HG02840 (cell line): Measurements from ENCODE around the gene SGK1.

Experiments used
- ATAC-seq: cut with Tn5 transposase; IDR thresholded peaks from one replicate; pipeline ENCODE4 v1.9.1; 2021; ENCODE audit warnings: mild to moderate bottlenecking, moderate library complexity, moderate number of reproducible peaks; ENCODE audit not compliant: unreplicated experiment, low FRiP score

The SGK1 gene

DNA sequence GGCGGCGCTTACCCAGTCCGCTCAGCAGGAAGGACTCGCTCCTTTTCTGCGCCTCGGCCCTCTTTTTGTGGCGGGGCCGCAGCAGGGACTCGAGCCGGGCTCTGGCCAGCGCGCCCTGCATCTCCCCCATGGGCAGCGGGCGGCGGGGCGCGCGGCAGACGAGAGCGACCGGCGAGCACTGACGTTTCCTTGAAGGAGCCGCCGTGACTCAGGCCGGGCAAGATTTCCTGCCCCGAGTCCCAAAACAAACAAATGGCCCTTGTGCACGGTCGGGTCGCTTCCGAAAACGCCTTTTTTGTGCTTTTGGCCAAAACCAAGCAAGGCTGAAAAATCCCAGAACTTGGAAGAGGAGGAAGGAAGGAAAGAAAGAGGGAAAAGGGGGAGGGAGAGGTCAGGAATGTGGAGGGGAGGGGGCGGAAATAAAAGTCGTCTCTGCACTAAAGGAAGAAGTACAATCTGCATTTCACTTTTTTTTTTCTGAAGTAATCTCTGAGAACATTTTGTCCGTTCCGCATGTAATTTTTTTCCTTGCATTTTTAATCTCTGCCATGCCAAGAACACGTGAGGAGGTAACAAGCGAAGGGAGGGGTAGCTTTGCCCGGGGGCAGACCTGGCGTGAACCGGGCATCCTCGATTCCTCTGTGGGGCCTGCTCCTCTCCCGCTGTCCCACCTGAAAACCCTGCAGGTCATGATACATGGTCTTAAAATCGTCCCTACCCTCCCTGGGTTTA lies 142.2 kb downstream of the SGK1 start:
- ATAC-seq: peak; percentile 17

DNA sequence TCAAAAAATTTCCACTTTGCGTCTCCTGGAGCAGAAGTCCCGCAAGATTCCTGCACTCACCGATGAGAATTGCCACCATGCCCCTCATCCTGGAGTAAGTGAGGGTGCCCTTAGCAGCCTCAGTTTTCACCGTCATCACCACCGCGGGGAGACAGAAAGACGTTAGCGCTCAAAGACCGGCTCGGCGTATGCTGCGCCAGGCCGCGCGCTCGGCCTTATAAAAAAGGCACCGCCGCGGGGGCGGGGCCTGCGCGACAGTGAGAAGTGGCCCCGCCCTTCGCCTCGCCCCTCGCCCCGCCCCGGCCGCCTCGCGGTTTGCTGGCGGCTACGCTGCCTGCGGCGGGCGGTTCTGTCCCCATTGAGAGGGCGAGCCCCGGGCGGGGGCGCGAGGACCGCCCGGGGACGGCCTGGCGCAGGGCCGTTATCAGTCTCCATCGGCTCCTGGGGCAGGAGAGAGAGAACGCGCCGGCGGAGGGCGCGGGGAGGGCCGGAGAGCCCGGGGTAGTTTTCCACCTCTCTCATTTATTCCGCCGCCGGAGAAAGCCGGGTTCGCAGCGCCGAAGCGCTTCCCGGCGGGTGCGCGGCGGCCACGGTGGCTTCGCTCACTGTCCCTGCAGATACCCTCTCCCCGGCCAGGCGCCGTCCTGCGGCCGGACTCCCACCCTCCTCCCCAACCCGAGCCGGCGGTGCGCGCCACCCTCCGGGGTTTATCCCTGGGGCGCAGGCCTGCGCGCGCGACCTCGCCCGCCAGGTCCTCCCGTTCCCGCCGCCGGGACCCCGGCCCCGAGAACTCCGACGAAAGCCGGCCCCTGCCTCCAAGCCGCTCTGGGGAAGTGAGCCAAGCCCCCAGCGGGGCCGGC lies 143.0 kb downstream of the SGK1 start:
- peak; percentile 85 for ATAC-seq

DNA sequence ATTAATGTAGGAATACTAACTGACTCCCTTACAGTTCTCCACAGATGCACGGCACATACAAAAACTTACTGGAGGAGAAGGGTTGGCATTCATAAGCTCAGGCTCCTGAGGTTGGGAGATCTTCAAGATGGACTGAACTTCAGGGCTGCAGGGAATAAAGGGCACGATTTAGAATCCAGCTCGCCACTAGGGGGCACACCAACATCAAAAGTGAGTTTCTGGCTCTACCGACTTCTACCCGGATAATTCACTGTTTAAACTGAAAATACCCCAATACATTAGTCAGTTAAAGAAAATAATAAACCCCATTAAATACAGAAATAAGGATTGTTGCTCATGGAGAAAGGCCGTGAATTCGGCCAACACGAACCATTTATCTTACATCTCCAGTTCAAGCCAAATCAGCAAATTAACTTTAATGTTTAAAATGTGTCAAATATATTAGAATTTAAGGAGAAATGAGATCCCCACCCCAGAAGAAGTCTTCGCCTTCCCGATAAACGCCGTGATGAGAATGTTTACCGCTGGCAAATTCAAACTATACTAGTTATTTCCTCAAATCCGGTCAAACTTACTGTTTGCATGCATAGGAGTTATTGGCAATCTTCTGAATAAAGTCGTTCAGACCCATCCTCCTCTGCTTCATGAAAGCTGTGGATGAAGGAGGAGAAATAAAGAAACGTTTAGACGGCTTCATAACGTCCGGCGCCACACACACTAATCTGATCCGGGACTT lies 143.8 kb downstream of the SGK1 start:
- ATAC-seq: no peak

DNA sequence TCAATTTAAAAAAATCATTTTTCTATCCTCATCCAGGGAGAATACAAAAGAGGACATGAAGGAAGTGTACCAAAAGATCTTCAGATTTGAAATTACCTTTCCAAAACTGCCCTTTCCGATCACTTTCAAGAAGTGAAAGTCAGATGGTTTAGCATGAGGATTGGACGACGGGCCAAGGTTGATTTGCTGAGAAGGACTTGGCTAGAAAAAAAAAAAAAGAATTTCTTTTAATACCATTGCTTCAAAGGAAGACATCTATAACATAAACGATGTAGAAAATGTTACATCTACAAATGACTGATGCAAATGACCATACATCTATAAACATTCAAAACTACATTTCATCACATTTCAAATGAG lies 144.6 kb downstream of the SGK1 start:
- no peak for ATAC-seq

DNA sequence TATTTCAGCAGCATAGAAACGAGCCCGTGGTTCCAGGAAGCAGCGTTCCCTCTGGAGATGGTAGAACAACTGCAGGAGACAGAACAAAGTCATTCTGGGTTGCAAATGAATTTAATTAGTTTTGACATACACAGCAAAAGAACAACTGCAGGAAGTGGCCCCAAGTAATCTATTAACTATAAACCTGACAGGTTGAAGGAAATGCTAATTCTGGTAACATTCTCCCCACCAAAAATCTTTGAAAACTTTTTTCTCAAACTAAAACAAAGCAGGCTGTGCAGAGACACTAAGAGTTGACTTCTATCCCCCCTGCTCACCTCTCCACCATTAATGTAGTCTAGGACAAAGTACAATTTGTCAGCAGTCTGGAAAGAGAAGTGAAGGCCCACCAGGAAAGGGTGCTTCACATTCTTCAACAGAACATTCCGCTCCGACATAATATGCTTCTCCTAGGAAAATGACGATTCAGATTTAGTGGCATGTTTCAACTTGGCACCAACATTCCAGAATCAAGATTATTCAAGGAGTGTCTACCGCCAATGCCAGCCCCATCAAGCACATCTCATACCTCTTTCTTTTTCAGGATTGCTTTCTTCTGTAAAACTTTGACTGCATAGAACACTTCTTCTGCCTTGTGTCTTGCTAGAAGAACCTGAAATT lies 145.1 kb downstream of the SGK1 start:
- no peak for ATAC-seq

DNA sequence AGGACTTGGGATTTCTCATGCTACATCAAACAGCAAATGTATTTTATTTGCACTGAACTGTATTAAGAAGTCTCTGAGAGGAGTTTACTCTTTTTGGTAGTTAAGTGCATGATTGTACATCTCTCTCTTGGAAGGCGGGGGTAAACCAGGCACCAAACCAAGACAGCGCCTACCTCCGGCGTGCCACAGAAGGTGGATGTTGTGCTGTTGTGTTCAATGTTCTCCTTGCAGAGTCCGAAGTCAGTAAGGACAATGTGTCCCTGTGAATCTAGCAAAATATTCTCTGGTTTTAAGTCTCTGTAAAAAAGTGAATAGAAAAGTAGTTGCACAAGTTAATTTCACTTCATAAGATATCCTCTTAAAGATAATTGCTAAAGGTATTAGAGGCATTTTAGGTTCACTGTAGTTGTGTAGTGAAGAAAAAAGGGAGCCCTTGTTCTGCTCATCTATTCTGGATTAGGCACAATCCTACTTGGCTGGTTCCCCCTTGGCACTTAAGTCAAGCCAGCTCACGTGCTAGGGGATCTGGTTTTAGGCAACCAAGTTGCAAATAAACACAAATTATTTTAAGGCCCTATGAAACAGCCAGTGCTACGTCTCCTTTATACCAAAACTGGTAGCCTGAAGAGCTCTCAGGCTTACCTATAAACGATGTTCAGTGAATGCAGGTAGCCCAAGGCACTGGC lies 145.7 kb downstream of the SGK1 start:
- ATAC-seq: no peak

DNA sequence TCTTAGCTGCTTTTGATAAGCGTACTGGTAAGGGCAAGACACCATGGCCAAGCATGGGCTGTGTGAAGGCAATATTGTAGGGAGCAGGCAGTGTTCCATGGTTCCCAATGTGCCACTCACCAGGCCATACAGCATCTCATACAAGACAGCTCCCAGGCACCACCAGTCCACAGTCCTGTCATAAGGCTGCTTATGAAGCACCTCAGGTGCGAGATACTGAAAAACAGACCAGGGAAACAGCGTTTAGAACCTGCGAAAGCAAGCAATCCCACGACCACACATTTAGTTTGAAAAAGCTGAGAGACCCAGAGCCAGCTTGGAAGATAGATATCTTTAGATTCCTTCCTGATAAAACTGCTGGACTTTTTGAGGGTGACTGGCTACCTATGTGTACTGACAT lies 146.4 kb downstream of the SGK1 start:
- ATAC-seq: no peak

DNA sequence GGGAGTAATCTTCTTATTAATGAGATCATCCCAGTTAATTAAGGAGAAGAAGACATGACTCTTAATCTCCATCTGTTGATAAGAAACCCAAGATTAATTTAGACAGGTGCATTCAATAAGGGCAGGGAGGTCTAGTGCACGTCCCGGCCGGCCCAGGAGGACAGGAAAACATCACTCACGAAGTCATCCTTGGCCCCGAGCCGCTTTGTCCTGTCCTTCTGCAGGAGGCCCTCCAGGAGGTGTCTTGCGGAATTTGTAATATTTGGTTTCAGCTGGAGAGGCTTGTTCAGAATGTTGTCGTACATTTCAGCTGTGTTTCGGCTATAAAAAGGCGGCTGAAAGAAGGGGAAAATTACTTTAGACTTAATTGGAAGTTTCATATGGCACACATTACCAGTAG lies 147.1 kb downstream of the SGK1 start:
- ATAC-seq: no peak

DNA sequence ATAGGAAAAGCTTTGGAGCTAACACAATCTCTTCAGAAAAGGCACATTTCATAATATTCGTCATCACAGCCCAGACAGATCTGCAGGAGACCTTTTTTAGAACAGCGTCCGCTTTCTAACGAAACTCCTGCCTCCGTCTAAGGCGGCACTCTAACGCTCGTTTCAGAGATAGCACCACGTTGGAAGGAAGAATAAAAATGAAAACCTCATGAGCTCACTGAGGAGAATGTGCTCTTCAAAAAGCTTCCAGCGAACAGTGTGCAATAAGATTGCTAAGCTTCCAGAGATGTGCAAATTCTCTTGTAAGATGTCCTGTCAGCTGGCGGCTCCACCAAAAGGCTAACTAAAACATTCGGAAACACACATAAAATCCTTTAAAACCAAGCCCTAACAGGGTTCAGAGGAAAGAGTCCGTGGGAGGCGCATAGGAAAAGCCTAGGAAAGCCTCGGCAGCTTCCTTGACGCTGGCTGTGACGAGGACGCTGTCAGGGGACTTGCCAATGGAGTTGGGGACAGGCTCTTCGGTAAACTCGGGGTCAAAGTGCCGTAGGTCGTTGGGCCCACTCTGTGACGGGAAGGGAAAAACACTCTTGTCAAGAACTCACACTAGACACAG lies 147.9 kb downstream of the SGK1 start:
- ATAC-seq: no peak

DNA sequence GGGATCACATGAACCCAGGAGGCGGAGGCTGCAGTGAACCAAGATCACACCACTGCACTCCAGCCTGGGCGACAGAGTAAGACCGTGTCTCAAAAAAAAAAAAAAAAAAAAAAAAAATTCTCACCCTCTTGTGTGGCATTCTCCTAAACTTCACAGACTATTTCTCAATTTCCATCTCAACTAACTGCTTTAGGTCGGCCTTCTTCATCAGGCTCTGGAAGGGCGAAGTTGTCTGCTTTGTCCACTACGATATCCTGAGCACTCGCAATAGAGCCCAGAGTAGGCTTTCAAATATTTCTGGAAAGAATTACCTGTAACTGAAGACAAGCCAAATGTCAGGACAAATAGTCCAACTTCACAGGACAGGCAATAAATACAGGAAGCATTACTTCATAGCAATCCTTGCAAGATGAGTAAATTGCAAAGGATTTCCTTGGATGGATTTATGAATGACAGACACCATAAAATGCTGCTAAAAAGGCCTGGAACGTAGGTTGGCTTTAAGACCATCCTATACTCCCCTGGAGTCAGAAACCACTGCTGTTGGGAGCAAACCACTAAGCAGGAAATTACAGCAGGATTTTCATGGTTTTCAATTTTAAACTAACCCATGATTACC lies 149.2 kb downstream of the SGK1 start:
- no peak for ATAC-seq

DNA sequence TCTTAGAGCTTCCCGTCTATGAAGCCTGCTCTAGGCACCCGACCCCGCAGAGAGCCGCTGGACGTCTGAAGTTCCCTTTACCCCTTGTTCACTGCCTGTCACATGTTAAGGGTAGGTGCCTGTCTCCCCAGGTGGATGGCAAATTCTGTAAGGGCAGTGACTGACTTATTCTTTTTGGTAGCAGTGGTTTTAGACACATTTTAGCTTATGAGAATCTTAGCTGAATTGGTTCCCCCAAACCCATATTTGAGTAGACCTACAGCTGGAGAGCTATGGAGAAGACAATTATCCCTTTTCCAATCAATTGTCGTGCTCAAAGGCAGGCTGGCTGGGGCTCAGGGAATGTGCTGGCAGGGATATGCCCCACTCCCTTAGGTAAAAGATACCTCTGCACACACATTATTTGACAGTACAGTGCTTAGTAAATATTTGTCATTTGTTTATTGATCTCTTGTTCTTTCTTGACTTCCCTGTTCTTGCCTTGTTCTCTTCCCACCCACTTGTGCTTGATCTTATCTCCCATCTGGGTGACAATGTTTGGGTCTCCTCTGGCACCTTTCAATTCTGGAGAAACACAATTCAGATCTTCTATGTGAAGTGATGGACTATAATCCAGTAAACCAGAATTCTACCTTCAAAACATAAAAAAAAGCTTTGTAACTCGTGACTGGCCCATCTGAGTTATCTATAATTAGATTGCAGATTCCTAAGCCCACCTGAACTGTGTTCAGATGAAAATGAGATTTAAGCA lies 151.2 kb downstream of the SGK1 start:
- ATAC-seq: no peak

DNA sequence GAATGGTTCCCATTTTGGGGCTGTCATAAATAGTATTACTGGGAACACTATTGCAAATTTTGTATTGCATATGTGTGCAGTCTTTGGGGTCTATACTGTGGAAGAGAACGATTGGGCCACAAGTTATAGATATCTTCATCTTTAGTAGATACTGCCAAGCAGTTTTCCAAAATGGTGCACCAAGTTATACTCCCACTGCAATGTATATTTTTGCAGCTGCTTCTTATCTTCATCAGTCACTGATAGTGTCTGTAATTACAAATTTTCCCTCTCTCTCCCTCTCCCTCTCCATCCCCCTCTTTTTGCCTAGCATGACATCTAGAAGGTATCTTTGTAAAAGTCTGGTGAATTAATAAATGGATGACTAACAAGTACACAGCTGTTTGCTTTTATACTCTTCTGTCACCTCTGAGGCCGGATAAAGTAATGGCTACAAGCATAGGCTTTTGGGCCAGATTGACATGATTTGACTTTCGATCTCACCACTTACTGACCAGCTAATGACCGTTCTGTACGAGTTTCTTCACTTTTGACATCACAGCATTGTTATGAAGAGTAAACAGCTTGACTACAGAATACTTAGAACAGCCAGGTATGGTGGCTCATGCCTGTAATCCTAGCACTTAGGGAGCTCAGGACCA lies 152.2 kb downstream of the SGK1 start:
- no peak for ATAC-seq

DNA sequence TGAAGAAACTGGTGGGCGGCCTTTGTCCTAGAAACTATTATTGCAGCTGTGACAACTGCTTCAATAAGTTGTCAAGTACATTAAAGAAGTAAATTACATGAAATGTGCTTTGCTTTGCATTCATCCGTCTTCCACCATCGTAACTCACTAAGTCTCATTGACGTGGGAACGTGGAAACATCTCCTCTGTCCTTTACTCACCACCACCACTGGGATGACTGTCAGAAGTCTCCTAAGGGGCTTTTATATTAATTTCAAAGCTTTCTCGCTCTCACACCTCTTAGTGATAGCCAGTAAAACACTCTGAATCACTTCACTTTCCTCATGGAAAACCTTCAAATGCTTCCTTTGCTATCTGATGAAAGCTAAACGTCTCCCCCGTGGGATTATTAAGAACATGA lies 153.6 kb downstream of the SGK1 start:
- ATAC-seq: no peak

DNA sequence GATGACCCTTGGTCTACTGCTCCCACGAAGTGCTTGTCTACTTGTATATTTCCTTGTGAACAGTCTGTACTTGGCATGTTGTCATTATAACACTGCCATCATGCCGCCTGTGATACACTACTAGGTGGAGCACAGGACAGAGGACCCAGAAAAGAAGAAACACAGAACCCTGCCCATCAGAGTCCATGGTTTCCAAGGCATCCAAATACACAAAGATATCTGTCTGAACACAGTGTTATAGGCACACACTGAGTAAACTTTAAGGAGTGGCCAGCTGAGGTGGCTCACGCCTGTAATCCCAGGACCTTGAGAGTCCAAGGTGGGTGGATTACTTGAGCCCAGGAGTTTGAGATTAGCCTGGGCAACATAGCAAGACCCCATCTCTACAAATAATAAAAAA lies 155.0 kb downstream of the SGK1 start:
- ATAC-seq: no peak

DNA sequence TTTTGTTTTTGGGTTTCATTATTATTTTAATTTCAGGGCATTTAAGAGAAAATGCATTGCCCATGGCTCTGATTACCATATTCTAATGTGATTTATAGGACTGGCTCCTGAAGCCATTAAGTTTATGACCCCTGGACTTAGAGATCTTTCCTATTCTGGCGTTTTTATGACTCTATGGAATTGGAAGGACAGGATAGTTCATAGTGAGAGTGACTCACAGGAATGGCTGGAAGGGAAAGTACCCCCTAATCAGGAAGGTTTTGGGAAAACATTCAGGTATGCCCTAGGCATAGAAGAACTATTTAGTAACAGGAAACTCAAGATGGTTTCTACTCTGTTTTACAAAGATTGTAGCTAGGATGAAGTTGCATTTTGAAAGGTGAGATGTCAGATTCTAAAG lies 156.9 kb downstream of the SGK1 start:
- ATAC-seq: no peak

DNA sequence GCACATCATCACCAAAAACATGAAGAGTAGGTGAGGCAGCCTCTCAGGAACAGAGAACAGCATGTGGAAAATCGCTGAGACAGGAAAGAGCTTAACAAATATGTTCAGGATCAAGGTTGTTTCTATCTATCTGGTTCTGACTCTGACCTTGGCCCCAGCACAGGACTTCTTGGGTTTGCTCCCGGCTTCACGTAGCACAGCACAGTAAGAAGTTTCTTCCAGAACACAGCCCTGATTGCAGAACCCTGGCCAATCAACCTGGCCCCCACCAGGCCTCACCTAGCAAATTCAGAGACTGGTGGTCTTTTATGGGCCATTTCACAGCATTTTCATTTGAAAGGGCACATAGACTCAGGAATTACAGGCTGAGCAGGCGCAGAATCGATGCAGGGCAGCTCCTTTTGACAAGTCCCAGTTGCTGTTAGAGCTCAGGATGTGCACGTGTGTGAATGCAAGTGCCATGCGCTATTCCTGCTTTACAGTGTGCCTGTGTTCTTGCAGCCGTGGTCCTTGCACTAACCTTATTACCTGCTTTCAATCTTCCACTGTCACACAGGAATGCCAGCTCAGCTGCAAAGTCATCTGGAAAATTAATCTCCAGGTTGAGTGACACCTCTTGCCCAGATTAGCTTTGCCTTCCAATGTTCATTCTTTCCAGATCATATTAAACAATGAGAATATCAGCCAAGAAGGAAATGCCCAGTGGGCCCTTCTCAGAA lies 165.0 kb downstream of the SGK1 start:
- no peak for ATAC-seq

DNA sequence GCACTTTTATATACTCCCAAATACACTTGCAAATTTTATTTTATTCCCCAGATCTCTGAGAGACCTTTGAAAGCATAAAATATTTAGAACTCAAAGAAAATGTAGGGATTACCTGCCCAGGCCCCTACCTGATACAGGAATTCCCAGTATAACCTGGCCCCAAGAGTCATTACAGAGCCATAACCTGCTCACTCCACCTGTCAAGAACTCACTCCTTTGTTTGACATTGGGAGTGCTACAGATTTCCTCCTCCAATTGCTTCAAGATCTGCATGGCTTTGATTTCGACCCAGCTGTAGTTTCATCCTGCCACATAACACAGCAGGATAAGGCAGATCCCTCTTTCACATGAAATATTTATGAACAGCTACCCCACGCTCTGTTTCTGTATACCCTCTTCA lies 169.3 kb downstream of the SGK1 start:
- no peak for ATAC-seq
